HL-60/S4 (cell line): Measurements from ENCODE around the gene ARMC7.

Source experiments
- in situ Hi-C: fragments of 300-500 bp; cut with MboI; formaldehyde crosslinking; loops from 2 replicates; pipeline ENCODE4 v1.14.3; 2022; ENCODE audit warnings: low sequenced_read_pairs

The ARMC7 gene

DNA sequence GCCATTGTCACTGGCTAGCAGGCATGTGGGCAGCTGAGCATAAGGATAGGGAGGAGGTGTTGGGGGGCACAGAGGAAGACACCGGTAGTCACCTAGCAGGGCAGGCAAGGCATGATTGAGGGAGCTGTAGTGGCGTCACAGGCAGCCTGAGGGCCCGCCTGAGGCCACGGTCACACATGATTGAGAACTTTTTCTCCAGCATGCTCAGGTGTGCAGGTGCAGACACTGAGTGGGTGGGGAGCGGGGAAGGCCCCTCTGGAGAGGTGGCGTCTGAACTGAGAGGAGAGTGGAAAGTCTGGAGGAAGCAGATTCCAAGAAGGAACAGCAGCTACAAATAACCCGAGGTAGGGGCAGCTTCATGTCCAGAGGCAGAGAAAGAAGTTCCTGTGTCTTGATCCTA, 10.9 kb upstream of the ARMC7 start:
- in situ Hi-C loops: no loop called here

DNA sequence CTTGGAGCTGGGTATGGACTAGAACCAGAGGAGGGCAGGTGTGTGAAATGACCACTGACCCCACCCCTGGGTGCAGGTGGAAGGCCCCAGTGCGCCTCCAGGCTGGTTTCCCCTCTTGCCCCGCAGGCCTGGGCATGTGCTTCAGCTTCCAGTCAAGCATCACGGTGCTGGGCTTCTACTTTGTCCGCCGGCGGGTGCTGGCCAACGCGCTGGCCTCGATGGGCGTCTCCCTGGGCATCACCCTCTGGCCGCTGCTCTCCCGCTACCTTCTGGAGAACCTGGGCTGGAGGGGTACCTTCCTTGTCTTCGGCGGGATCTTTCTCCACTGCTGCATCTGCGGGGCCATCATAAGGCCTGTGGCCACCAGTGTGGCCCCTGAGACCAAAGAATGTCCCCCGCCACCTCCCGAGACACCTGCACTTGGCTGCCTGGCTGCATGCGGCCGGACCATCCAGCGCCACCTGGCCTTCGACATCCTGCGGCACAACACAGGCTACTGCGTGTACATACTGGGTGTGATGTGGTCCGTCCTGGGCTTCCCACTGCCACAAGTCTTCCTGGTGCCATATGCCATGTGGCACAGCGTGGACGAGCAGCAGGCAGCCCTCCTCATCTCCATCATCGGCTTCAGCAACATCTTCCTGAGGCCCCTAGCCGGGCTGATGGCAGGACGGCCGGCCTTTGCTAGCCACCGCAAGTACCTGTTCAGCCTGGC, 9.7 kb upstream of the ARMC7 start:
- in situ Hi-C loops: loop anchor here (5.0 kb wide), 1 partner anchor 33 kb away; no protein-coding TSS in a partner anchor

DNA sequence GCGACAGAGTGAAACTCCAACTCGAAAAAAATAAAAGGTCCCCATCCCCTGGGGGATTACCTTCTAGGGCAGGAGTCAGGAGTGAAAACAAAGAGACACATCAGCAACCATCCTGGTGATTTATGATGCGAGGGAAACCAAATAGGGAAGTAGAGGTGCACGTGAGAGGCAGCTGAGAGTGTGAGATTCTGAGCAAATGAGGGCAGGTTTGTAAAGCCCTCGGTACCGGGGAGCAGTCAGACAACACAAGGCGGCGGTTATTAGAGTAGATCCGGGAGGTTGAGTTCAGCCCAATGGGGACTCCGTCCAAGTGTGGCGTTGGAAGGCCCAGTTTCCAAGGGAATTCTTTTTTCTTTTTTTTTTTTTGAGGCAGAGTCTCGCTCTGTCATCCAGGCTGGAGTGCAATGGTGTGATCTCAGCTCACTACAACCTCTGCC, 7.4 kb upstream of the ARMC7 start:
- in situ Hi-C loops: loop anchor here (5.0 kb wide), 1 partner anchor 35 kb away; no protein-coding TSS in a partner anchor

DNA sequence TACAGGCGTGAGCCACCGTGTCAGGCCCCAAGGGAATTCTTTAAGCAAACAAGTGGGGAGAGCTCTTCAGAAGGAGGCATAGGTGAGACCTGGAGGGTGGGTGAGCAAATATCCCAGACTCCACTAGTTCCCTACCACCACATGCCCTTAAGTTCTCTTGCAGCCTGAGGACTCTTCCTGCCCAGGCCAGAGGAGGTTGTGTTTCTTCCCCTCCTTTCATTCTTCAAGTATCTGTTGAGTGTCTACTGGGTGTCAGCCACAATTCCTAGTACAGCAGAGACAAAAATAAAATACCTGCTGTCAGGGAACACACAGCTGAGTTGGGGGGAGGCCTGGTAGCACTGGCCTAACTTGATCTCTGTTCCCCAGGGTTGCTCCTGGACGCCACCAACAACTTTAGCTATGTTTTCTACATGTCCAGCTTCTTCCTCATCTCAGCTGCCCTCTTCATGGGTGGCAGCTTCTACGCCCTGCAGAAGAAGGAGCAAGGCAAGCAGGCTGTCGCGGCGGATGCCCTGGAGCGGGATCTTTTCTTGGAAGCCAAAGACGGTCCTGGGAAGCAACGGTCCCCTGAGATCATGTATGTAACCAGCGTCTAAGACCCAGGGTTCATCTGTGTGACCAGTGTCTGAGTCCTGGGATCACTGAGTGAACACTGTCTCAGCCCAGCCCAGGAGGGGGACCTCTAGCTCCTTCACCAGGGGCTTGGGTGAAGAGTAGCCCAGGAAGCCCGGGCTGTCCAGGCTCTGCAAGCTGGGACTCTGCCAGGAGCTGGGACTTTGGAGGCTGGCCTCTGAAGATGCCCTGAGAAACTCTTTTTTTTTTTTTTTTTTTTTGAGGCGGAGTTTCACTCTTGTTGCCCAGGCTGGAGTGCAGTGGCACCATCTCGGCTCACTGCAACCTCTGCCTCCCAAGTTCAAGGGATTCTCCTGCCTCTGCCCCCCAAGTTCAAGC, 5.9 kb upstream of the ARMC7 start:
- in situ Hi-C loops: loop anchor here (5.0 kb wide), 1 partner anchor 37 kb away; no protein-coding TSS in a partner anchor

DNA sequence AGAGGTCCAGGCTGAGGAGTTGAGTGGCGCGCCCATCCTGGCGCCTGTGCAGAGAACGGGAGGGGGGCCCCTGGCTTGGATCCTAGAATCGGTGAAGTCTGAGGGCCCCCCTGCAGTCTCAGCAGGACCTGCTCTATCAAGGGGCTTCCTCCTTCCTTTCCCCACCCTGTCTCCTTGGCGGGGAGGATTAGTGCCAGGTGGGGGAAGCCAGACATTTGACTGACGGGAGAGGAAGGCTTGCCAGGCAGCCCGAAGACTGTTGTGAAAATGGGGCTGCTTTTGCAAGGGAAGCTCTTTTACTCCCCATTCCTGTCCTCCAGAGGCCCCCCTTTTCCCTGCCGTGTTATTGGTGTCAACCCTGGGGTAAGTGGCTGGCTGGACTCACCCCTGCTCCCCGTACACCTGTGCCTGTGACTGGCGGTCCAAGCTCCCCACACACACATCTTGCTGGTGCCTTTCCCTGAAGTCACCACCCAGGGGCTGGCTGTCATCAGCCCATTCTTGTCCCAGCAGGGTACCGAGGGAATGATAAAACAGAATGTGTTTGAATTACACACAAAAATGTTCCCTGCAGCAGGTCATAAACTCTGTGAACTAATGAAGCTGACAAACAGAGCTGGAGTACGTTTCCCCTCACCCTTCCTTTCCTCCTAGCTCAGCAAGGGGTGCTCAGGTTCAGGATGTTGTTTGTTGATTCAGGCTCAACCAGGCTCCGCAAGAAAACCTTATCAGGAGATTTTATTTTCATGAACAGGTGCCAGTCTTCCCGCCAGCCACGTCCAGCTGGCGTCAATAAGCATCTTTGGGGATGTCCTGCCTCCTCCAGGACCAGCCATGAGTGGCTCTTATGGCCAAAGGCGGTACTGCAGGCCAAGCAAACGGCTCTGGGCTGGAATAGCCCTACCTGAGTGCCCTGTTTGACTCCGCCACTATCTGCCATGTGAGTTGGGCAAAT, 4.4 kb upstream of the ARMC7 start:
- in situ Hi-C loops: no loop called here

DNA sequence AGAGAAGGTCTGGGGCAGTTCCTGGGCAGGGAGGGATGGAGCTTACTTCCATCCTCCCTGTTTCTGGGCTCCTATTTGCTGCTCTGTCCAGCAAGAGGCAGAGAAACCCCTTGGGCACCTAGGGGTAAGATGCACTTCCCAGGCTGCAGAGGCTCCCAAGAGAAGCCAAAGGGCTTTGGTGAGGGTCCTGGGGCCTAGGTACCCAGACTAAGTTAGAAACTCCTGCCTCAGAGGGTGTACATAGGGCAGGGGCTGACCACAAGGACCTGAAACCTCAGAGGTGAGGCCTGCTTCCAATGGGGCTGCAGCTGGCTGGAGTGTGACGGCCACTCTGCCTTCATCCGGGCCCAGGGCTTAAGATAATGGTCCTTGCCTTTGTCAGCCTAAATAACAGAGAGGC, 1.6 kb upstream of the ARMC7 start:
- in situ Hi-C loops: no loop called here

DNA sequence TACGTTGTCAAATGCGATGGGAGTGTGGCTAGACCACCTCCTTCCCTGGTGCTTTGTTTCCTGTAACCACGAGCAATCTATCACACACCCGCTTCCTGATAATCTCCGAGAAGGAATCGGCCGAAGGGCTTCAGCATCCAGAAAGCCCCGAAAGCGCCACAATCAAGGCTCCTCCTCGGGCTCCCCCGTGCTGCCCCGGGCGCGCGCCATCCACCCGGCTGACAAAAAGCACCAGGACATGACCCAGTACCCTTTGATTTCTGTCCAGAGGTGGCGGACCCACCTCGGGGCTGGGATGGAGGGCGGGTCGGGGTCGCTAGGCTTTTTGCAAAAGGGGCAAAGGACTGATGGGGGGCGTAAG, 743 bp upstream of the ARMC7 start:
- in situ Hi-C loops: no loop called here

DNA sequence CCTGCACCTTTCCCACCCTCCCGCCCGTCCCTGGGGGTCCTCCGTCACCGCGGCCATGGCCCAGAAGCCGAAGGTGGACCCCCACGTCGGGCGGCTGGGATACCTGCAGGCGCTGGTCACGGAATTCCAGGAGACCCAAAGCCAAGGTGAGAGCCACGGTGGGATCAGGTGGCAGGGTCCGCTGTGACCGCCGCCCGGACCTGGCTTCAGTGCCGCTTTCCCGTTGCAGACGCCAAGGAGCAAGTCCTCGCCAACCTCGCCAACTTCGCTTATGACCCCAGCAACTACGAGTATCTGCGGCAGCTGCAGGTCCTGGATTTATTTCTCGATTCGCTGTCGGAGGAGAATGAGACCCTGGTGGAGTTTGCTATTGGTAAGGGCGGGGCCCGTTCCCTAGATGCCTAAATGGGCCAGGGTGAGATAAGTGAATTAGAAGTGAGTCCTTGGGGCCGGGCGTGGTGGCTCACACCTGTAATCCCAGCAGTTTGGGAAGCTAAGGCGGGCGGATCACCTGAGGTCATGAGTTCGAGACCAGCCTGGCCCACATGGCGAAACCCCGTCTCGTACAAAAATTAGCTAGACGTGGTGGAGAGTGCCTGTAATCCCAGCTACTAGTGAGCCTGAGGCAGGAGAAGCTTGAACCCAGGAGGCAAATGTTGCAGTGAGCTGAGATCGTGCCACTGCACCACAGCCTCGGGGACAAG, 617 bp downstream of the ARMC7 start:
- in situ Hi-C loops: no loop called here

DNA sequence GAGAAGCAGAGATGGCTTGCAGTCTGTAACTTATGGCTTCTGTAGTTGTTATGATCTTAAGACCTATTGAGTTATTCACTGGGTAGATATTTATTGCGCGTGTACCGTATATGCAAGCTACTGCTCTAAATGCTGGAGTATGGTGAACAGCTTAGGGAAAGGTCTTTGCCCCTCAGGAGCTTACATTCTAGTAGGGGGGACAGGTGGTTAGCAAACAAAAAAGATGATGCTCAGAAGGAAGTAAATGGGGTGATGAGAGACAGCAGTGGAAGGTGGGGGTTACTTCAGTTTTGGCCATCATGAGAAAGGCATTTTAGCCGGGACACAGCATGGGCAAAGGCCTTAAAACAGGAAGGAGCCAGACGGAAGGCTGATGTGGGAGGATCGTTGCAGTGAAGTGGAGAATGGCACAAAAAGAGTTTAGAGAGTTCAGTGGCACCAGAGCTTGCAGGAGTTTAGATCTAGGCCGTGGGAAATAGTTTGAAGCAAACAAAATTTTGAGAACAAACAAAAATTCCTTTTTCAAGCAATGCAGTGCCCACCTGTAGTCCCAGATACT, 2.1 kb downstream of the ARMC7 start:
- in situ Hi-C loops: no loop called here

DNA sequence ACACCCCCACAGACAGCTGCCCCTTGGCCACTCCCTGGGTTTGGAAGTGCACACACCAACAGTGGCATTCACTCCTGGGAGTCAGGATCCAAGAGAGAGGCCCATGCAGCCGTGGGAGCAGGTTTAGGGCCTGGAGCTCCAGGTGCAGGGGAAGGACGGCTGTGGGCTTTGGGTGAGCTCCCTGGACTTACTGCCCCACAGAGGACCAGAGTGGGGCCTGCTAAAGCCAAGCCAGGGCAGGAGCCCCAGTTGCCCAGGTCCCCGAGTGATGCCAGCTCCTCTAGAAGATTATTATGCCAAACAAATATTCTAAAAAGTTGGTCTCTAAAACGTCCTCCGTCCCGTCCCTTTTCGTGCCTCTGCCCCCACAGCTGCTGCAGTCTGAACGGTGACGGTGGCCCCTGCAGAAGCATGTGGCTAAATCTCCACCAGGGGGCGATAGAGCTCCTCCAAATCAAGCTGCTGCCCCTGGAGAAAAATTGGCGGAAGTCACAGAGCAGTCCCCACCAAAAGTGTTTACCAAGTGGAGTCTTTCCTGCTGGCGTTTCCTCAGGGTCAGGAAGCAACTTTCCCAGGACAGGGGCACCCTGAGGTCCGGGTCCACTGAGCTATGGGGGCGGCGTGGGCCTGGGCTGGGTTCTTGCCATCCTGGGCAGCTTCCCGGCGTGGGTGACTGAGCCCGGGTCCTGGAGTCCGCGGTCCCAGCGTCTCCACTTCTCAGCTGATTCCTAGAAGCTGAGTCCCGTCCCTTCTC, 4.2 kb downstream of the ARMC7 start:
- in situ Hi-C loops: no loop called here

DNA sequence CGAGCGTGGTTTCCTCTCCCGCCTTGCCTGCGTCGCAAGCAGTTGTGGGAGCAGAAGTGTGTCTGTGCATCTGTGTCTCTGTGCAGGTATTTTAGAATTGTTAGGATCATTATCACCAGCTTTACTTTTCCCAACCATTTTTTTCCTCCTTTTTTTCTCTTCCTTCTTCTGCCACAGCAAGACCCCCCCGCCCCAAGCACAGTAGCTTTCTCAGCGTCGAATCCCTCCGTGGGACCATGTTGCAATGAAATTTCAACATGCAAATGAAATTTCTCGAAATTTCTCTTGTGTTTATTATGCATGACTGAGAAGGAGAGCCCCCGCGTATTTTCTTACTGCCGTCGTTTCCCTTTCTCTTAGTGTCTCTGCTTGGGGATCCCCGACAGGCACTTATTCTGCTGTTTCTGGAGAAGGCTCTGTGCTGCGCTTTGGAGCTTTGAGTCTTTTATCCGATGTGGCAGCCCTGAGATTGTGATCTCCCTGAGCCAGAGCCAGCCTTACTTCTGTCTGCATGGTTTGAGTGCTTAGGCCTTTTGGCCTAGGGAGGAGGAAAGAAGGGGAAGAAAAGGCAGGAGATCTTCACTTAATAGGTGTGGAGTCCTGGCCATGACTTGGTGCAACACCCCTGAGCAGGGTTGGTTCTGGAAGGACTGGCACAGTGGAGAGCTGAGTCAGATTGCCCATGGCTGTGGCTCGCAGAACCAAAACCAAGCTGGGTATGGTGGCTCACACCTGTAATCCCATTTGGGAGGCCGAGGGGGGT, 5.0 kb downstream of the ARMC7 start:
- in situ Hi-C loops: no loop called here

DNA sequence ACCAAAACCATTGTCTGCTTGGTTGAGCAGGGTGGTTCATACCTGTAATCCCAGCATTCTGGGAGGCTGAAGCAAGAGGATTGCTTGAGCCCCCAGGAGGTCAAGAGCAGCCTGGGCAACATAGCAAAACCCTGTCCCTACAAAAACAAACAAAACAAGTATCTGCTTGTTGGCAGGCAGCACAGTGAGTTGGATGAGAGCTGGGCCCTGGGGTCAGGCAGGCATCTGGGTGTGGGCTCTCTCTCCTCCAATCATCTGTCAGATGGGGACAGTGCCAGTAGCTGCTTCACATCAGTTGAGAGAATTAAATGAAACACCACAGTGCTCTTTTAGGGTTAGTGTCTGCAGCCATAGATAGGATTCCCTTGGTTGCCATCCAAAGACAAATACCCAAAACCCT, 5.8 kb downstream of the ARMC7 start:
- in situ Hi-C loops: no loop called here

DNA sequence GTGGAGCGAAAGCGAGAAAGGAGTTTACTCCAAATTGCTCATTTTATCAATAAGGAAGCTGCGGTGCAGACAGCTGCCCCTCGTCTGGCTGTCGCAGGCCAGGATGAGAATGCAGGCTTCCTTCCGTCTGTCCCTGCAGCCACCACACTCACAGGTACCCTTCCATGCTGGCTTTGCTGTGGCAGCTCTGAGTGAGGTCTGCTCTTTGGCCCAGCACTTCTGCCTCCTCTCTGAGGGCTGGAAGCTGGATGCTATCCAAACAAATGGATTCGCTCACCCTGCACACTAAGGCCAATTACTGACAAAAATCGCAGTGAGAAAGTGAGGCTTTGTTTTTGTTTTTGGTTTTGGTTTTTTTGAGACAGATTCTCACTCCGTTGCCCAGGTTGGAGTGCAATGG, 7.0 kb downstream of the ARMC7 start:
- in situ Hi-C loops: no loop called here

DNA sequence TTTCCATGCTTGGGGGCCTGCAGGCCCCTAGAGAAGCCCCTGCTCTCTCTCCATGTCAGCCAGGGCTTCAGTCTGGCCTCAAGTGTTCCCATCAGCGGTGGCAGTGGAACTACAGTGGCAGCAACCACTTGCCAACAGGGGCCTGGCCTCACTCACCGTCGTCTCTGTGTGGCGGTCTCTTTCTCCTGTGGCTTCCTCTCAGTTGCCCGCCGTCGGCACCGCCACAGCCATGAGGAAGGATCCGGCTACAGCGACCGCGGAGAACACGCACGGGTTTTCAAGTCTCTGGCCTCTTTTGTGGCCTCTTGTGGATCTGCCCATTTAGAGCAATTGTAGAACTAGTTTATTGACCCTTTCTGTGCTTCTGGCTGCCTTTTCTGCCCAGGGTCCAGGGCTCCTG, 8.5 kb downstream of the ARMC7 start:
- in situ Hi-C loops: no loop called here

DNA sequence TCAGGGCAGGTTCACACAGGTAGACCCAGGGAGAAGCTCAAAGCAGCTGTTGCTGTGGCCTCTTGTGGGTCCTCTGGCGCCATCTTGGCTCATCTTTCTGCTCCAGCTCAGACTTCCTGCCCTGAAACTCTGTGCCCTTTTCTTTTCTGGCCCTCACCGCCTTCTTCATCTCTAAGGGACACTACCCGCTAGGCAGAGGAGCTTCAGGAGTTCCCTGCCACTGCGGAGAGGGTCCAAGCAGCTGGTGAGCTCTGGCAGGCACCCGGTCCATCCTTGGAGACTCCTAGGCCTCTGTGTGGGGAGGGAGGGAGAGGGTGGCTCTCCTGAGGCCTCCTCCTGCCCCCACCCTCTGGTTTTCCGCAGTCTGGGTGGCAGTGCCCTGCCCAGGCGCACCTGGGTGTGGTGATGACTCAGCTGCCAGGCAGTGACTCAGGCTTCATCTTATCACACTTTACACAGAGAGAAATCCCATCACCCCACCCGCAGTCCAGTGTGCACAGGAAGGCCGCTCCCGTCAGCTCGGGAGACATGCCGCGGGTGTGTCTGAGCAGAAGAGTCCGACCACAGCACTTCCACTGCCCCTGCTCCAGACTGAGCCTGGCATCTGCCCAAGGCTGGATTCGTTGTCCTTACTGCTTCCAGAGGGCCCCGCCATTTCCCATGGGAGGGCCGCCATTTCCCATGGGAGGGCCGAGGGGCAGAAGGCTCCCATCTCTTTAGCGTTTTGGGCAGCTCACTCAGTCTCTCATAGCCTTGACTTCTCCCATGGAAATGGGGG, 14.5 kb downstream of the ARMC7 start:
- in situ Hi-C loops: no loop called here

DNA sequence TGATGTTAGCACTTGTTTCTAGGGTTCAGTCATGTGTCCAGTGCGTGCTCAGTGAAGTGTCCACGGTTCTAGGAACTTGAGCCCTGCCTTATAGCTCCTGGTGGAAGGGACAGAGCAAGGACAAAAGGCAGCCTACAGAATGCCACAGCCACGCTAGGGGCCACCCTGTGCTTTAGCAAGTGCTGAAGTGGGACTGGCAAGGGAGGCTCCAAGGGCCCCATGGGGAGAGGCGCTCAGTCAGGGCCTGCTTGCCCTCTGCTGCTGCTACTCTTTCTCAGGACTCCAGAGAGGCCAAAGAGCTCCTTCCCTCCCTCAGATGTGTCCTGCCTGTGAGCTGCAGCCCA, 15.0 kb downstream of the ARMC7 start:
- in situ Hi-C loops: no loop called here

DNA sequence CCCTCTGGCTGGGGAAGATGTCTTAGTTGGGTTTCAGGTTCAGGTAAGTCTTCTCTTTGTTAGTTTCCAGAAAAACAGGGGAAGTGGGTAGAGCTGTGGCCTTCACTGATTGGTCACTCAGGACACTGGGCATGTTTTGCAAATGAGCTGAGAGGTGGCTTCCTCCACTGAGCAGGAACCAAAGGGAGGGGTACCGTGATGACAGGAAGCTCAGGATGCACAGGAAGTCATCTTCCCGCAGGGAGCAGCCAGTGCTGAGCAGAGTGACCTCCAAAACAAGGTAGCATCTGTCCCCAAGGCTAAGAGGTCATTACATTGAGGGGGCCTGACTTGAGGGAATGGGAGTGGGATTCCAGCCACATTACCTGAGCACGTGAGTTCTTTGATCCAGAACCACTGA, 16.2 kb downstream of the ARMC7 start:
- in situ Hi-C loops: no loop called here

DNA sequence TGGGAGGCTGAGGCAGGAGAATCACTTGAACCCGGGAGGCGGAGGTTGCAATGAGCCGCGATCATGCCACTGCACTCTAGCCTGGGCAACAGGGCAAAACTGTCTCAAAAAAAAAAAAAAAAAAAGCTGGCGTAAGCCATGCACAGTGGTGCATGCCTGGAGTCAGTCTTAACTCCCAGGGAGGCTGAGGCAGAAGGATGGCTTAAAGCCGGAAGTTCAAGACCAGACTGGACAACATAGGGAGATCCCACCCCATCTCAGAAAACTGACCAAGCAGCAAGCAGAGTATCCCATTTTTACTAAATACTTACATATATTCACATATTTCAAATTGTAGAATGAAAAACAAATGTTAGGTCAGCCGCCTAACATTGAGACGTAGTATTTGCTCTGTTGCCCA, 17.2 kb downstream of the ARMC7 start:
- in situ Hi-C loops: no loop called here
